HG03060 (cell line): ENCODE results near the gene PKP1.

Source experiments
- ATAC-seq: cut with Tn5 transposase; IDR thresholded peaks from one replicate; pipeline ENCODE4 v1.9.1; 2021; ENCODE audit warnings: low read depth, moderate number of reproducible peaks; ENCODE audit not compliant: unreplicated experiment

PKP1 gene

GRCh38 chr1:201277441-201277840 lies 5.9 kb upstream of the PKP1 start:
- no peak for ATAC-seq

- no peak for ATAC-seq
These were observed 4.0 kb upstream of the PKP1 start for GRCh38 chr1:201279313-201279712.

DNA sequence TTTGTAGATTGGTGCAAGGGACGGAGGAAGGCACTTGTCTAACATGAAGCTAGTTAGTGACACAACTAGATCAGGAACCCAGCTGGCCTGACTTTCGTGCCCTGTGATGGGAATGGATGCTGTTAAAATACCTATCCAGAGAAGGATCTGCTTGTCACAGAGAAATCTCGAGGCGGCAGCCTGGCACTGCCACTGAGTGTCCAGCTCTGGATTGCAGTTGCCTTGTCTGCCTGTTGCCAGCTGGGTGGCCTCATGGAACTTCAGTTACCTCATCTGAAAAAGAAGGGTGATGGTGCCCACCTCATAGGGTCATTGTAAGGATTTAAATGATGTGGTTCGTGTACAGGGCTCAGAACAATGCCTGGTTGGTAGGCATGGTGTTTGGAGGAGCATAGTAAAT lies 2.4 kb upstream of the PKP1 start:
- ATAC-seq = no peak

- no peak for ATAC-seq
These were observed 1.7 kb upstream of the PKP1 start for GRCh38 chr1:201281573-201281972.

DNA sequence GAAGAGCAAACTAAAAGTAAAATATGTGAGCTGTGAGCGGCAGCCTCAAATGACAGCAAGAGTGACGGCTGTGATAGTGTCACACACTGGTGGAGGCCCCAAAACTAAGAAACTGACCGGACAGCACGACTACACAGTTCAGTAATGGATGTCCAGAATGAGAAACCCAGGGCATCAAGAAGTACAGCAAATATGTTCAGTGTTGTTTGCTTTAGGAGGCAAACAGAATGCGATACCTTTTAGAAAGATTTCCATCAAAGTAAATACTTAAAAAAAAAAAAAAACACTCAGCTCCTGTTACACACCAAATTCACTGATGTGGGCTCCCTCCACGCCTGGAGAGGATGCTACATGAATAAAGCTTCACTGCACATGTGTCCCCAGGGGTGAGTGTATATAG lies 1.1 kb upstream of the PKP1 start:
- ATAC-seq = no peak

- no peak for ATAC-seq
These were observed 689 bp downstream of the PKP1 start for GRCh38 chr1:201283836-201284553.

GRCh38 chr1:201284636-201285035 lies 1.3 kb downstream of the PKP1 start:
- ATAC-seq = no peak

GRCh38 chr1:201285846-201286245 lies 2.5 kb downstream of the PKP1 start:
- no peak for ATAC-seq

DNA sequence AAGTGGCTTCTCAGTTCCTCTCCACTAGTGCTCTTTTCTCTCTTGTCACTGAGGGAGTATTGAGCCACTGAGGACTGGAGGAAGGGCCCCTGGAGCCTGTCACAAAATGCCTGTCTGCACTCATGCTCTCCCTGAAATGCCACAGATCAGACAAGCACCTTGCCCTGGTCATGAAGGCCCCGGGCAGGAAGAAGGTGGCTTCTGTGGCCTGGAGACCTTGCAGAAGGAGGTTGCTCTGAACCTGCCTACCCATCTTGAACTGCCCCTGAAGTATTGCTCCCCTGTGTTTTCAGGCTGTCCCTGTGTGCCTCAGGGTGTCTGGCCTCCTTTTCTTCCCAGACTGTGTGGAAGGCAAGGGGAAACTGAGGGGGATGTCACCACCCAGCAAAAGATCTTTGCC lies 3.1 kb downstream of the PKP1 start:
- ATAC-seq = no peak

DNA sequence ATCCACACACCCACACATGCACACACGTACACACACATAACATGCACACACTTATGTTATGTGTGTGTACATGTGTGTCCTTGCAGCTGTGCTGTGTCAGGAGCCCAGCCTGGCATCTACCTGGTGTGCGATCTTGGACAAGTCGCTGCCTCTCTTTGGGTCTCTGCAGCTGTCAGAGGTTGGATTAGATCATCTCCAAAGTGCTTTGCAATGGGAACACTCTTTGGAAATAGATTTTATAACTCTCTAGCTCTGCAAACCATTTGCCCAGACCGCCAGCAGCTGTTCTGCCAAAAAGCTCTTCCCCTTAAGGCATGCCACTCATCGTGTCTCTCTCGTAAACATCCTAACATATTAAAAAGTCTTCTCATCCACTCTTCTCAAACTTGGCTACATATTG lies 4.7 kb downstream of the PKP1 start:
- ATAC-seq = no peak

- ATAC-seq = no peak
These were observed 5.5 kb downstream of the PKP1 start for GRCh38 chr1:201288765-201289164.

GRCh38 chr1:201290551-201290950 lies 7.2 kb downstream of the PKP1 start:
- ATAC-seq = no peak

GRCh38 chr1:201291916-201292315 lies 8.6 kb downstream of the PKP1 start:
- ATAC-seq = no peak

DNA sequence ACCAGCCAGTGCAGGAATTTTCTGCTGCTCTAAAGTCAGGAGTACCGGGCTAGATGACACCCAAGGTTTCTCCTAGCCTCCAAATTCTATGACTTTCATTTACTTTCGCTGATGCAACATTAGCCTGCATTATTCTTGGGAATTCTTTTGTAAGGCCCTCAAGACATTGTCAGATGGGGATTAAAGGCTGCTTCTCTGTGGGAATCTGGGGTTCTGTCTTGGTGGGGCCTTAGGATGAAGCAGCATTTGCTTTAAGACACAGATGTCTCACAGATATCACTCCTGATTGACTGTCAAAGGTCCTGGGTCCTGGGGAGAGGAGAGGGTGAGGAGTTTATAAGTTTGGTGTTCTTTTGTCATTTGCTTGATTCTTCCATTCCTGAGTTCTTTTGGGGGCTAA lies 11.6 kb downstream of the PKP1 start:
- no peak for ATAC-seq

DNA sequence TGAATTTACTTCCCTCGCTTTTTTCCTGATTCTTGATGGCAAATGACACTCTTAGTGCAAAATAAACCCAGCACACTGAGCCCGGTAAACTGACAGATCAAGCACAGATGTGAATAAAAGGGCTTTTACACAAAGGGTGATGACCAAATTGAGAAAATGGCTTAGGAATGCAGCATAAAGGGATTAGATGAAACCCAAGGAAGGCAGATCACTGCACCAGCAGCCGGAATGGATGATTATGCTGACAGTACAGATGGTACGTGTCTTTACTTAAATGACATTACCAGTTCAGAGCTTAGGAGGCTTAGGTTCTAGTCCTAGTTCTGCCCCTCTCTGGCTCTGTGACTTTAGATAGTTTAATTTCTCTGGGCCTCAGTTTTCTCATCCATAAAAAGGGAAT lies 12.0 kb downstream of the PKP1 start:
- ATAC-seq = no peak

GRCh38 chr1:201295861-201296260 lies 12.6 kb downstream of the PKP1 start:
- no peak for ATAC-seq

DNA sequence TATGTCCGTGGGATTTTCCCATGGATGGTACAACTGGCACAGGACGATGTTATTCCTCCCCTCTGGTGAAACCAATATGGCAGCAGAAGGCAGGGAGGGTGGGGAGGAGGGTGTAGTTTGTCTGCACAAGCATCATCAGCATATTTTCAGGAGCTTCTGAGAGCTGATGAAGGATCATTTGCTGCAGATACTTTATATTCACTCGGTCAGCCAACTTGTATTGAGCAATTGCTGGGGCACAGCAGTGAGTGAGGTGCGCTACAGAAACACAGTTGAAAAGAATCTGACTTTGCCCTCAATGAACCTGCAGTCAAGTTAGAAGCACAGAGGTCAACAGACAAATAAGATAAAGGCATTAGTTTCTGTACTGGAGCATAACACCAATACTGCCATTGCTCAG lies 13.0 kb downstream of the PKP1 start:
- no peak for ATAC-seq

DNA sequence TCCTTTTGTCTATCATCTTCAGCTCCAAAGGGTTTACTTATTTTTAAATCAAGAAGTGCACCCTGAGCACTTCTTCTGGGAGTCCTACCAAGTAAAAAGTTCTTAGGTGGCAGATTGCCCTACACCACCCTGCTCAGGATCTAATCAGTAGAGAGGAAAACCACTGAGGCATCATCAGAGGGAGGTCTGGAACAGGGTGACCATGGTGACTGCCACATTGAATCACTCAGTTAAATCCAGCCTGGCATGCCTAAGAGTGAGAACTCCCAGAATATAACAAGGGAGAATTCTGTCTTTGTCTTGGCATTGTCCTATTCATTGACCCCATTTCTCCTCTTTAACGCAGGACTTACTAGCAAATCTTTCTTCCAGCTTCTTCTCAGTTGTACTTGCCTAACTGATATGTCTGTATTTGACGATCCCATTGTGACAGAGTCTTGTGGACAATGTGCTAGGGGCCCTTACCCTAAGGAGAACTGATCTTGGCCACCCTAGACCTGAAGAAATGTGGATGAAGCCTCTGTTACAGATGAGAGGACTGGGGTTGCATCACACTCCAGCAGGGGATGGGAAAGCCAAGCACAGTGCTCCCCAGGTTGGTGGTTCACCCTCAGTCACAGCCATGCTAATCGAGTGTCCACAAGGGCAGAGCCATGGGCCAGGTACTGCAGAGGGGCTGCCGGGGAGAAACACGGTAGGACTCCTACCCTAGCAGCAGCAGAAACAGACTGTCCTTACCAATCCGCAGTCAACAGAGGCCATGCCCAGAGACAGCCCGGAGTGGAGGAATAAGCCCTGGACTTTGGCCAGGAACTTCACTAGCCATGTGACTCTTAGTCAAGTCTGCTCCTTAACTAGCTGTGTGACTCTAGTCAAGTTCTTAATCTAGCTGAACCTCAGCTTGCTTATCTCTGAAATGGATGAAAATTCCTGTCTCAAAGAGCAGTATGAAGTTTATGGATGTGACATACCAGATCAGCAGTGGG lies 15.4 kb downstream of the PKP1 start:
- no peak for ATAC-seq

- ATAC-seq = no peak
These were observed 16.7 kb downstream of the PKP1 start for GRCh38 chr1:201299968-201300367.

DNA sequence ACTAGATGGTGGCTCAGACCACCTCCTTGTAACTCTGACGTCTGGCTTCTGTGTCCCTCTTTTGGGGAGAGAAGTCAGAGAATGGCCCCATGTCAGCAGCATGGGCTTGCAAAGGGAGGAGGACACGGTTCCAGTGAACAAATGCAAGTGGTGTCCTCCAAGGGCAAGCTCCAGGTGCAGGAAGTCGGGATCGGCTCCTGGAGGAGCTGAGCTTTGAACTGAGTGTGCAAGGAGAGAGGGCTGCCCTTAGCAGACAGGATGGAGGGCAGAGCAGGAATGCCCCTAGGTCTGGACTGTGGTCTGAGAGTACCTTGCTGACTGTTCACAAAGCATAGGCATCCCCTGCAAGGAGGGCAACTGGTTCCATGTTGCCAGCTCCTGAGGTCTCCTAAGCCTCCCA lies 17.3 kb downstream of the PKP1 start:
- ATAC-seq = no peak

- no peak for ATAC-seq
These were observed 19.2 kb downstream of the PKP1 start for GRCh38 chr1:201302163-201303152.
